Measurements from ENCODE around the gene ZNRF3. TPM values are rescaled to one million over a fixed set of nuclear protein-coding genes. Genes with fewer than 3 reads are reported as not detected.
A peak's percentile ranks its signal among the peaks of the same experiment; 100 is the strongest.

Gene ZNRF3
- polyA plus RNA-seq, 1 experiment: 1.4 TPM

DNA sequence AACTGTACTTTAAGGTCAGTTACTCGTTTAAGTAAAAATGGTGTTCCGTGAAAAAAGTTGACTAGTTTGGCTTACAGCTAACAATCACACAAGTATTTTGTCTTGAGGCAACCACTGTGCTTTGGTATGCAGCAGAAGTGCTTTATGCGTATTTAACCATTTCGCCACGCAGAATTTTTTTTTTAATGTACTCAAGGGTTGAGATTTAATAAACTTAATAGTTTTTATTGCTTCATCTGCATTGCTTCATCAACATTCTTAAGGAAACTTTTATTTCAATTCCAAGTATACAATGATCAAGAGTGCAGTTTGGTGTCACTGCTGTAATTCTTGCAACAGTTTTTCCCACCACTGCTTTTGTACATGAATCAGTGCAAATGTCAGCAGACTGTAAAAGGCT lies 66.4 kb downstream of the ZNRF3 start:
- Histone ChIP-seq H3K4me3 (ENCODE audit: low read depth, low read length) (no peak overlapping the region), H3K27me3 (ENCODE audit: control insufficient read depth, insufficient read depth, low read length) (no peaks in the 10 kb centered on the region), H3K27ac (ENCODE audit: low read depth, low read length) (no peak overlapping the region), H3K9me3 (ENCODE audit: control insufficient read depth, insufficient read depth, low read length) (peaks cover 4% of the 10 kb centered on the region; the same call in 1 of the 2 replicates)
- no peak for DNase-seq (ENCODE audit: low read depth, low spot score)
- TF ChIP-seq, protein P1, sequence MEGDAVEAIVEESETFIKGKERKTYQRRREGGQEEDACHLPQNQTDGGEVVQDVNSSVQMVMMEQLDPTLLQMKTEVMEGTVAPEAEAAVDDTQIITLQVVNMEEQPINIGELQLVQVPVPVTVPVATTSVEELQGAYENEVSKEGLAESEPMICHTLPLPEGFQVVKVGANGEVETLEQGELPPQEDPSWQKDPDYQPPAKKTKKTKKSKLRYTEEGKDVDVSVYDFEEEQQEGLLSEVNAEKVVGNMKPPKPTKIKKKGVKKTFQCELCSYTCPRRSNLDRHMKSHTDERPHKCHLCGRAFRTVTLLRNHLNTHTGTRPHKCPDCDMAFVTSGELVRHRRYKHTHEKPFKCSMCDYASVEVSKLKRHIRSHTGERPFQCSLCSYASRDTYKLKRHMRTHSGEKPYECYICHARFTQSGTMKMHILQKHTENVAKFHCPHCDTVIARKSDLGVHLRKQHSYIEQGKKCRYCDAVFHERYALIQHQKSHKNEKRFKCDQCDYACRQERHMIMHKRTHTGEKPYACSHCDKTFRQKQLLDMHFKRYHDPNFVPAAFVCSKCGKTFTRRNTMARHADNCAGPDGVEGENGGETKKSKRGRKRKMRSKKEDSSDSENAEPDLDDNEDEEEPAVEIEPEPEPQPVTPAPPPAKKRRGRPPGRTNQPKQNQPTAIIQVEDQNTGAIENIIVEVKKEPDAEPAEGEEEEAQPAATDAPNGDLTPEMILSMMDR (IDR thresholded peaks at IDR 0.05; ENCODE audit: low read depth, low read length): no peak
- ChIA-PET POLR2A (interaction anchor here (0.7 kb wide), 1 partner anchor 270 kb away, joined by 3 read pairs; no protein-coding TSS in a partner anchor), CTCF (no interaction called here)

DNA sequence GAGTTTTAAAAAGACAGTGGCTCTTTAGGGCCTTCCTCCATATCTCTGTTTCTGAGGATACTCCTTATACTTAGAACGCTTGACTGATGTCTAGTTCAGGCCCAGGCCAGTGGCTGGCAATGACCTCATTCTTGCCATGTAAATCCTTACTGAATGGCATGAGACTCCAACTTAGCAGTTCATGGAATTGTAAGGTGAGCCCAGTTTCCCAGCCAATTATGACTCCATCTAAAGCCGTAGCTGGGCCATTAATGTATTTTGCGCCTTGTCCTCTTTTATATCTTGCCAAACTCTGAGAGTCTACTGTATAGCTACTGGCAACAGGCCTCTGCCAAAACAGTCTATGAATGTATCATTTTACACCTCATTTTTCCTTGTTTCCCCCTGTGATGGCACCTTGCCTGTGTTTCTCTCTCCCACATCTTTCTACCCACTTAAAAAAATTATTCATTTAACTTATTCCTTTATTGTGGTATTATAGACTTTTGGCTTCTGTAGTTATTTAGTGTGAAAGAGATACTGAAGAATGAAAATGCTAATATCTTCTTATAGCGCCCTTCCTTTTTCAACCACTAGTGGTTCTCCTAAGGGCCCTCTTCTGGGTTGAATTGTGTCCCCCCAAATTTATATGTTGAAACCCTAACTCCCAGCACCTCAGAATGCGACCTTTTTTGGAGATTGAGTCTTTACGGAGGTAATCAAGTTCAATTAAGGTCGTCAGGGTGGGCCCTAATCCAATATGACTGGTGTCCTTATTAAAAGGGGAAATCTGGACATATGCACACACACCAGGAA lies 67.4 kb downstream of the ZNRF3 start:
- CTCF ChIA-PET: no interaction called here
- no peak for DNase-seq (ENCODE audit: low read depth, low spot score)

GRCh38 chr22:28951530-28951929 lies 68.2 kb downstream of the ZNRF3 start:
- H3K4me3 ChIP-seq (ENCODE audit: low read depth, low read length): no peak overlapping the region
- no peak overlapping the region for H3K27ac ChIP-seq (ENCODE audit: low read depth, low read length)
- H3K9me3 ChIP-seq (ENCODE audit: control insufficient read depth, insufficient read depth, low read length): peaks cover 3% of the 10 kb centered on the region; the same call in 1 of the 2 replicates
- CTCF ChIA-PET: no interaction called here
- POLR2A ChIA-PET: interaction anchor here (0.7 kb wide), 1 partner anchor 85 kb away, joined by 5 read pairs; no protein-coding TSS in a partner anchor
- no peaks in the 10 kb centered on the region for H3K27me3 ChIP-seq (ENCODE audit: control insufficient read depth, insufficient read depth, low read length)
- no peak for DNase-seq (ENCODE audit: low read depth, low spot score)
- TF ChIP-seq, protein P1 (IDR thresholded peaks at IDR 0.05; ENCODE audit: low read depth, low read length): no peak

More for the DNA sequence above, 67.4 kb downstream of the ZNRF3 start:
- no peak overlapping the region for H3K27ac ChIP-seq (ENCODE audit: low read depth, low read length)
- TF ChIP-seq, protein P1 (IDR thresholded peaks at IDR 0.05; ENCODE audit: low read depth, low read length): no peak
- H3K4me3 ChIP-seq (ENCODE audit: low read depth, low read length): no peak overlapping the region
- no peaks in the 10 kb centered on the region for H3K27me3 ChIP-seq (ENCODE audit: control insufficient read depth, insufficient read depth, low read length)
- H3K9me3 ChIP-seq (ENCODE audit: control insufficient read depth, insufficient read depth, low read length): peaks cover 4% of the 10 kb centered on the region; the same call in 1 of the 2 replicates
- POLR2A ChIA-PET: no interaction called here

- Histone ChIP-seq H3K9me3 (ENCODE audit: control insufficient read depth, insufficient read depth, low read length) (no peaks in the 10 kb centered on the region), H3K4me3 (ENCODE audit: low read depth, low read length) (no peak overlapping the region), H3K27me3 (ENCODE audit: control insufficient read depth, insufficient read depth, low read length) (no peaks in the 10 kb centered on the region), H3K27ac (ENCODE audit: low read depth, low read length) (no peak overlapping the region)
- CTCF ChIA-PET: interaction anchor here (0.8 kb wide), 1 partner anchor 32 kb away, joined by 7 read pairs; no protein-coding TSS in a partner anchor
- TF ChIP-seq, protein P1 (IDR thresholded peaks at IDR 0.05; ENCODE audit: low read depth, low read length): no peak
- DNase-seq (ENCODE audit: low read depth, low spot score): no peak
- POLR2A ChIA-PET: interaction anchor here (0.7 kb wide), 3 partner anchors 24 to 1166 kb away, joined by 3 to 7 read pairs (median 5); no protein-coding TSS in a partner anchor
These were observed 68.7 kb downstream of the ZNRF3 start for GRCh38 chr22:28951969-28952521.

- H3K27ac ChIP-seq (ENCODE audit: low read depth, low read length): no peak overlapping the region
- DNase-seq (ENCODE audit: low read depth, low spot score): peak; percentile 37
- H3K9me3 ChIP-seq (ENCODE audit: control insufficient read depth, insufficient read depth, low read length): no peaks in the 10 kb centered on the region
- CTCF ChIA-PET: interaction anchor here (0.8 kb wide), 1 partner anchor 32 kb away, joined by 7 read pairs; no protein-coding TSS in a partner anchor
- POLR2A ChIA-PET: no interaction called here
- TF ChIP-seq, protein P1 (IDR thresholded peaks at IDR 0.05; ENCODE audit: low read depth, low read length): no peak
- H3K27me3 ChIP-seq (ENCODE audit: control insufficient read depth, insufficient read depth, low read length): no peaks in the 10 kb centered on the region
- H3K4me3 ChIP-seq (ENCODE audit: low read depth, low read length): no peak overlapping the region
These were observed 69.5 kb downstream of the ZNRF3 start for GRCh38 chr22:28952857-28953256.
